ENCODE results near the gene ASB4.

The ASB4 gene

DNA sequence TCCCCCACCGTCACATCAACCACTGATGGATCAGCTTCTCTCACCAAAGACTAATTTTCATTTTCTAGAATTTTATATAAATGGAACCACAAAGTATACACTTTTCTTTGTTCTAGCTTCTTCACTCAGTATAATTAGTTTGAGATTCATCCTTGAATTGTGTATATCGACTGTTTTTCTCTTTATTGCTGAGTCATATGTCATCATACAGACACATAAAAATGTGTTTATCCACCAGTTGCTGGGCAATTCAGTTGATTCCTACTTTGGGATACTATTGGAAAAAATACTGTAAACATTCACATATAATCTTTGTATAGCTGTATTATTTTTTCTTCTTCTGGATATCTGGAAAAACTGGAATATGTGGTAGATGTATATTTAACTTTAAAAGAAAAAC is 84.0 kb downstream of the ASB4 start:
- no peak for DNase-seq (ENCODE audit: low read depth)
- TF ChIP-seq, protein P1, sequence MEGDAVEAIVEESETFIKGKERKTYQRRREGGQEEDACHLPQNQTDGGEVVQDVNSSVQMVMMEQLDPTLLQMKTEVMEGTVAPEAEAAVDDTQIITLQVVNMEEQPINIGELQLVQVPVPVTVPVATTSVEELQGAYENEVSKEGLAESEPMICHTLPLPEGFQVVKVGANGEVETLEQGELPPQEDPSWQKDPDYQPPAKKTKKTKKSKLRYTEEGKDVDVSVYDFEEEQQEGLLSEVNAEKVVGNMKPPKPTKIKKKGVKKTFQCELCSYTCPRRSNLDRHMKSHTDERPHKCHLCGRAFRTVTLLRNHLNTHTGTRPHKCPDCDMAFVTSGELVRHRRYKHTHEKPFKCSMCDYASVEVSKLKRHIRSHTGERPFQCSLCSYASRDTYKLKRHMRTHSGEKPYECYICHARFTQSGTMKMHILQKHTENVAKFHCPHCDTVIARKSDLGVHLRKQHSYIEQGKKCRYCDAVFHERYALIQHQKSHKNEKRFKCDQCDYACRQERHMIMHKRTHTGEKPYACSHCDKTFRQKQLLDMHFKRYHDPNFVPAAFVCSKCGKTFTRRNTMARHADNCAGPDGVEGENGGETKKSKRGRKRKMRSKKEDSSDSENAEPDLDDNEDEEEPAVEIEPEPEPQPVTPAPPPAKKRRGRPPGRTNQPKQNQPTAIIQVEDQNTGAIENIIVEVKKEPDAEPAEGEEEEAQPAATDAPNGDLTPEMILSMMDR (IDR thresholded peaks at IDR 0.05; ENCODE audit: control insufficient read depth, insufficient read depth, low read depth, low read length, missing control alignments) = no peak
- H3K4me3 ChIP-seq (ENCODE audit: control insufficient read depth, low read depth, low read length) = no peak overlapping the region

DNA sequence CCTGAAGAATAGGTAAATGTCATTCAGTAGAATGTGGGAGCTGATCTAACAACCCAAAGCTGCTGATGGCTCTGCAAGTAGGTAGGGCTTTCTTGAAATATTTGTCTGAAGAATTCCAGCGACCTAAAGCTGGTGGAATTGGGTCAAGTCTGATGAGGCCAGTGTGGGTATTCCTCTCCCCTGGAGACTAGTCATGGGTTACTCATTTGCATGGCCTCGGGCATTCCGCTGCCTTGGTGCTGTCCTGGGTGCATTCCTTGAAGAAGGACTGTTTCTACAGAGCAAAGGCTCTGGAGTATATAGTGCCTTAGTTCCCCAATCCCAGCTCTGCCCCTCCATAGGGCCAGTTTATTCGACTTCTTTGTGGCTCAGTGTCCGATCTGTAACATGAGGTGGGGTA is 91.4 kb downstream of the ASB4 start:
- TF ChIP-seq, protein P1 (IDR thresholded peaks at IDR 0.05; ENCODE audit: control insufficient read depth, insufficient read depth, low read depth, low read length, missing control alignments) = no peak
- no peak for DNase-seq (ENCODE audit: low read depth)
- H3K4me3 ChIP-seq (ENCODE audit: control insufficient read depth, low read depth, low read length) = no peak overlapping the region

DNA sequence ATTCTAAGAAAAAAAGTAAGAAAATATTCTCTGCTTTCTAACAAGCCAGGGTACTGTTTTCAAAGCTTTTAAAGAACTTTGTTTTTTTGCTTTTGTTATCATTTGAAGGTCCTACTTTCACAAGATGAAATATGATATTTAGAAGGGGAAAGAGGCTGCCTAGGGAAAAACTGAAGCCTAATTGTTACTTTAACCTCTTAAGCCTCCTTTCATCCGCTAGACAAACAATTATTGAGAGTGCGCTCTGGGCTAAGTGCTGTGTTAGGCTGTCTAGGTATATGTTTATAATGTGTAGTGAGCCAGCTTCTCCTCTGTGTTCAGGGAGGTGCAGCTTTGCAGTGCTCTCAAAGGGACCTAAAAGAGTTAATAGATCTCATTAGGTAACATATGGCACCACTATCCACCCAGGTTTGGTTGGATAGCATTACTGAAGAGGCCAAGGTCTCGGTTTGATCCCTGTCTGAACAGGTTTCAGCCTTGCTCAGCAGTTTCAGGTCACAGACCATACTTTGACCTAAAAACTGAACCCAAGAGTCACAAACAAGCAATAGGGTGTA is 92.6 kb downstream of the ASB4 start:
- TF ChIP-seq, protein P1 (IDR thresholded peaks at IDR 0.05; ENCODE audit: control insufficient read depth, insufficient read depth, low read depth, low read length, missing control alignments) = no peak
- no peak overlapping the region for H3K4me3 ChIP-seq (ENCODE audit: control insufficient read depth, low read depth, low read length)
- no peak for DNase-seq (ENCODE audit: low read depth)

DNA sequence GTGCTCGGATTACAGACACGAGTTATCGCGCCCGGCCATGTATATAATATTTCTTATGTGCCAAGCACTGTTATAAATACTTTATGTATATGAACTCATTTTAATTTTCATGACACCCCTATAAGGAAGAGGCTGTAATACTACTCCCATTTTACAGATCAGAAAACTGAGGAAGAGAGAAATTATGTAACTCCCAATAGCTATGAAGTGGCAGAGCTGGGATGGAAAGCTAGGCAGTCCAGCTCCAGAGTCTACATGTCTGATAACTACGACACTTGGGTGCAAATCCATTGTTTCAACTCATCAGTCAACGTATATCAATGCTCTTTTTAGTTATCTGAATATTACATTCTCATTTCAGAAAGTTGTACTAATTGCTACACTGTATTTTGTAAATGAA is 93.6 kb downstream of the ASB4 start:
- no peak overlapping the region for H3K4me3 ChIP-seq (ENCODE audit: control insufficient read depth, low read depth, low read length)
- DNase-seq (ENCODE audit: low read depth) = no peak
- TF ChIP-seq, protein P1 (IDR thresholded peaks at IDR 0.05; ENCODE audit: control insufficient read depth, insufficient read depth, low read depth, low read length, missing control alignments) = no peak

DNA sequence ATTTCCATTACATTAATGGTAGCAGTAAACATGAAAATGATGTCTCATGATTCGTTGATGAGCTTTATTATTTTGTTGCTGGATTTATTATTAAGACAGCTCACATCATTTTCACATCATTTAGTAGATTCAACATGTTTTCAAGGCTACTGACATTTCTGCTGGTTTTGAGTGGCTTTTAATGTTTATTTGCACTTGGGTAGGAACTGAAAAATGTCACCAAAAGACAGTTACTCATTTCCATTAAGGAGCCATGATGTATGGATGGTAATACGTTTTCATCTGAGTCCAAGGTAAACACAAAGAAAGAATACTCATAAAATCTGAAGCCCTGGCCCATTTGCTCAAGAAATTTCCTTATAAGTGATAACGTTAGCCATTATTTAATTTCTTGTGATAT is 95.7 kb downstream of the ASB4 start:
- TF ChIP-seq, protein P1 (IDR thresholded peaks at IDR 0.05; ENCODE audit: control insufficient read depth, insufficient read depth, low read depth, low read length, missing control alignments) = no peak
- no peak for DNase-seq (ENCODE audit: low read depth)
- no peak overlapping the region for H3K4me3 ChIP-seq (ENCODE audit: control insufficient read depth, low read depth, low read length)

DNA sequence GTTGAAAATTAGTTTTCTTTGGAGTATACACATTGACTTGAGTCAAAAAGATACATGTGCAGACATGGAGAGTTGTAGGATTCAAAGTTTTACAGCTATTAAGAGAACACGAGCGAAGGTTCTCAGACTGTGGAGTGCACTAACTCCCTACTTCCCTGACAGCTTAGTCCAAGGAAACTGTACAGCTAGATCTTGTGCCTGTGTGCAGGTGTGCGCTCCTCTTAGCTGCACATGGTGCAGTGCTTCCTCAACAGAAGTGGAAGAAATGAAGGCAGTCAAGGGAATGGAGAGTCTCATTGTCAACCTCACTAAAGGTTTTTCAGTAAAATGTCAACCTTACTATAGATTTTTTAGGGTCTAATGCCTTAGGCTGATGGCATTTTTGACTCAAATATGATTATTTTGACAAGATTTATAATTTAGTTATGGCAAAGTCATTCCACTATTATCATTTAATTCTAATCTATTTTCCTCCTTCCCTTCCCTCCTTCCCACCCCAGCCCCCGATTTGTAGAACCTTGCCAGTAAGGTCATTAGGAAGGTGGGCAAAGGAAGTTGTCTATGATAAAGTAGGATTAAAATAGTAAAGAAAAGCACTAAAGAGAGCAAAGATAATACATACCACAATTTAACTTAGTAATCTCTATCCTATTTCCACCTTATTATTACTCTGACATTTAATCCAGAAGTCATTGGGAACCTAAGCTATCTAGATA is 97.0 kb downstream of the ASB4 start:
- no peak overlapping the region for H3K4me3 ChIP-seq (ENCODE audit: control insufficient read depth, low read depth, low read length)
- TF ChIP-seq, protein P1 (IDR thresholded peaks at IDR 0.05; ENCODE audit: control insufficient read depth, insufficient read depth, low read depth, low read length, missing control alignments) = no peak
- DNase-seq (ENCODE audit: low read depth) = no peak

Data from AG09309 (cell line).